T-helper 1 cell treated with Interleukin-12 subunit alpha and Interleukin-12 subunit beta and Interleukin-4 antibody, amounts not matched to agents 30 ng/mL and 1 ng/mL, for 36 hours (primary cell): ENCODE data around the gene GRM5. TPM values are rescaled to one million over a fixed set of nuclear protein-coding genes. Genes with fewer than 3 reads are reported as not detected.

ENCODE experiments used
- intact Hi-C: fragments of 100-400 bp; cut with micrococcal nuclease; formaldehyde crosslinking; loops from one replicate; pipeline ENCODE4 v1.15.1; 2024
- total RNA-seq: library from RNA; stranded (reverse); gene quantifications from 2 replicates; pipeline ENCODE4 v1.2.3, GENCODE V29; 2022

GRM5 gene
- total RNA-seq, 1 donor from 2014 or later = not detected

GRCh38 chr11:88454881-88455280 is 610.9 kb downstream of the GRM5 start:
- intact Hi-C loops = no loop called here

Other genes starting within 250 kb of the GRM5 start
- gene TYR, start 111.9 kb upstream of the GRM5 start, total RNA-seq = not detected in 2 replicates